B cell (primary cell): ENCODE measurements around the gene WDR54. TPM values are rescaled to one million over a fixed set of nuclear protein-coding genes. Genes with fewer than 3 reads are reported as not detected.
"Not testable (repeated sequence)": the region's sequence is repeated elsewhere in the genome, so short reads cannot be mapped to it uniquely, and the experiment has no call there.

Source experiments
- ATAC-seq: fragments of 200-7000 bp; cut with Tn5 transposase; one replicate; pipeline ENCODE4 v1.10.0; 2021; ENCODE audit warnings: low read depth, mild to moderate bottlenecking, moderate number of reproducible peaks, moderate library complexity
- CTCF ChIA-PET: fragments of 350-600 bp; sonication (Branson Sonifier 250); formaldehyde crosslinking; loops from one replicate; lab custom pipeline; 2021; ENCODE audit warnings: antibody characterized with exemption, inconsistent platforms; lab: Charles Lee
- POLR2A ChIA-PET: fragments of 350-600 bp; sonication (Branson Sonifier 250); formaldehyde crosslinking; loops from one replicate; lab custom pipeline; 2021; ENCODE audit warnings: antibody characterized with exemption; lab: Charles Lee
- DNase-seq: peaks from one replicate; pipeline ENCODE4 v3.0.0; 2013
- H2AFZ ChIP-seq: 2 replicates; pipeline ENCODE4 v1.6.1; 2012; ENCODE audit warnings: mild to moderate bottlenecking, low read depth, low read length; ENCODE audit not compliant: insufficient read depth, poor library complexity, severe bottlenecking
- H3K27ac ChIP-seq, 2 donors: 1 replicate in 1 of 2; 2 replicates in 1 of 2; pipeline ENCODE4 v1.5.1; 2012 to 2013; ENCODE audit warnings: low read length in 2 of 2, mild to moderate bottlenecking in 2 of 2, moderate library complexity in 1 of 2
- H3K27me3 ChIP-seq, 4 experiments: fragments of 200-600 bp in 1 of 4; sonication (generic) in 1 of 4; replicated peaks in 1 of 4; 1 replicate in 2 of 4; 2 replicates in 2 of 4; pipeline versions ENCODE4 v1.6.1 to v1.7.0; 2013 to 2016; ENCODE audit warnings: low read length in 3 of 4, mild to moderate bottlenecking in 2 of 4, mixed read lengths in 1 of 4, moderate library complexity in 1 of 4; ENCODE audit not compliant: insufficient read depth in 4 of 4, control insufficient read depth in 3 of 4; ENCODE audit errors: control extremely low read depth in 1 of 4
- H3K36me3 ChIP-seq, 2 experiments: replicated peaks in 1 of 2; 1 replicate in 1 of 2; 2 replicates in 1 of 2; pipeline versions ENCODE4 v1.6.1 to v1.7.1; 2013; ENCODE audit warnings: low read length in 1 of 2; ENCODE audit not compliant: insufficient read depth in 2 of 2, control insufficient read depth in 1 of 2; ENCODE audit errors: control extremely low read depth in 1 of 2, extremely low read depth in 1 of 2
- H3K4me1 ChIP-seq, 2 donors: fragments of 200-600 bp in 1 of 2; sonication (generic) in 1 of 2; 1 replicate in 1 of 2; 2 replicates in 1 of 2; pipeline versions ENCODE4 v1.5.1 to v1.6.1; 2013 to 2017; ENCODE audit warnings: low read length in 2 of 2; ENCODE audit not compliant: control insufficient read depth in 2 of 2, insufficient read depth in 2 of 2
- H3K4me2 ChIP-seq: replicated peaks from 2 replicates; pipeline ENCODE3; 2012; ENCODE audit warnings: mild to moderate bottlenecking, low read depth, low read length; ENCODE audit not compliant: poor library complexity, severe bottlenecking
- H3K4me3 ChIP-seq, 5 experiments: fragments of 200-600 bp in 1 of 5; sonication (generic) in 1 of 5; 1 replicate in 3 of 5; 2 replicates in 2 of 5; pipeline versions ENCODE4 v1.5.1 to v1.7.0; 2011 to 2016; ENCODE audit warnings: low read length in 4 of 5, mild to moderate bottlenecking in 4 of 5, low read depth in 2 of 5, control low read depth in 1 of 5, moderate library complexity in 1 of 5; ENCODE audit not compliant: insufficient read depth in 1 of 5; ENCODE audit errors: control extremely low read depth in 1 of 5, extremely low read depth in 1 of 5
- H3K79me2 ChIP-seq: fragments of 200-600 bp; sonication (generic); one replicate; pipeline ENCODE4 v1.6.0; 2016; ENCODE audit warnings: low read length; ENCODE audit not compliant: control insufficient read depth, insufficient read depth
- H3K9ac ChIP-seq: fragments of 200-600 bp; sonication (generic); 2 replicates; pipeline ENCODE4 v1.6.1; 2017; ENCODE audit warnings: mild to moderate bottlenecking, low read length, moderate library complexity
- H3K9me3 ChIP-seq, 3 donors: one replicate each; pipeline versions ENCODE4 v1.6.1 to v1.7.1; 2013; ENCODE audit warnings: low read length in 2 of 3; ENCODE audit not compliant: control insufficient read depth in 2 of 3, insufficient read depth in 1 of 3; ENCODE audit errors: control extremely low read depth in 1 of 3
- H4K20me1 ChIP-seq: 2 replicates; pipeline ENCODE4 v1.6.0; 2012; ENCODE audit warnings: mild to moderate bottlenecking, low read length; ENCODE audit not compliant: insufficient read depth, control insufficient read depth, poor library complexity, severe bottlenecking
- H3K27ac Mint-ChIP-seq: one replicate; pipeline ENCODE4 v1.8.0; 2021; ENCODE audit warnings: mixed read lengths
- H3K27me3 Mint-ChIP-seq: one replicate; pipeline ENCODE4 v1.8.0; 2021; ENCODE audit warnings: mixed read lengths
- H3K4me1 Mint-ChIP-seq: one replicate; pipeline ENCODE4 v1.8.0; 2021; ENCODE audit warnings: mixed read lengths
- H3K4me3 Mint-ChIP-seq: one replicate; pipeline ENCODE4 v1.8.0; 2021; ENCODE audit warnings: mixed read lengths
- H3K9me3 Mint-ChIP-seq: one replicate; pipeline ENCODE4 v1.8.0; 2022; ENCODE audit warnings: mixed read lengths; ENCODE audit not compliant: insufficient read depth
- EZH2 ChIP-seq: IDR thresholded peaks from 2 replicates; pipeline ENCODE4 v1.6.1; 2012; ENCODE audit warnings: borderline replicate concordance, low read depth, mild to moderate bottlenecking, moderate library complexity, low read length; ENCODE audit not compliant: insufficient read depth, poor library complexity, severe bottlenecking
- WGBS: methylation state at CpG from one replicate; pipeline ENCODE4 v1.1.5; 2013; ENCODE audit warnings: missing lambda C conversion rate; ENCODE audit not compliant: insufficient coverage; 5-methylcytosine and 5-hydroxymethylcytosine counted together
- intact Hi-C: fragments of 100-400 bp; cut with micrococcal nuclease; formaldehyde crosslinking; loops from one replicate; pipeline ENCODE4 v1.10.0; 2022
- polyA plus RNA-seq: library from polyadenylated mRNA; depleted of rRNA; stranded (reverse); fragments of >200 nt; gene quantifications from 2 replicates; pipeline ENCODE4 v1.2.3, GENCODE V29; 2012
- total RNA-seq, 2 donors: library from RNA; stranded (reverse); fragments of 120-200 nt in 1 of 2; gene quantifications; 1 replicate in 1 of 2; 2 replicates in 1 of 2; pipeline versions ENCODE4 v1.2.3 to v1.2.4, GENCODE V29; 2013 to 2022
- TF ChIP-seq, protein P1 (sequence below): fragments of 200-600 bp; IDR thresholded peaks from one replicate; pipeline ENCODE4 v1.8.0; 2022; ENCODE audit warnings: antibody characterized with exemption, mild to moderate bottlenecking

Gene WDR54
- total and polyA plus RNA-seq, 2 donors (not counting 1 experiment from before 2014, with no cell fraction given) = 42.2 to 52.8 TPM

DNA sequence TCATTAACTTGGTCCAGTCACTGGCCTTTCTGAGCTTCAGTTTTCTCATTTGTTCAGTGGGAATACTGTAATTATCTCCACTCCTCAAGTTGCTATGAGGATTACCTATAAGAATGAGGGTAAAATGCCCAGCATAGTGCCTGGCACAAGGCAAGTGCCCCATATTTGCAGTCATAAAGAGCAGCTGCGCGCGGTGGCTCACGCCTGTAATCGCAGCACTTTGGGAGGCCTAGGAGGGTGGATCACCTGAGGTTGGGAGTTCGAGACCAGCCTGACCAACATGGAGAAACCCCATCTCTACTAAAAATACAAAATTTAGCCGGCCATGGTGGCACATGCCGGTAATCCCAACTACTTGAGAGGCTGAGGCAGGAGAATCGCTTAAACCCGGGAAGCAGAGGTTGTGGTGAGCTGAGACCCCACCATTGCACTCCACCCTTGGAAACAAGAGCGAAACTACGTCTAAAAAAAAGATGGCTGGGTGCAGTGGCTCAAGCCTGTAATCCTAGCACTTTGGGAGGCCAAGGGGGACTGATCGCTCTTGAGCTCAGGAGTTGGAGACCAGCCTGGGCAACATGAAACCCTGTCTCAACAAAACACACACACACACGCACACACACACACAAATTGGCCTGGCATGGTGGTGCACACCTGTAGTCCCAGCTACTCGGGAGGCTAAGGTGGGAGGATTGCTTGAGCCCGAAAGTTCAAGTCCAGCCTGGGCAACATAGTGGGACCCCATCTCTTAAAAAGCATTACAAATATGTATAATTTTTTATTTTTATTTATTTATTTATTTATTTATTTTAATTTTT lies 21.2 kb downstream of the WDR54 start:
- WGBS = 96% methylated on average over 6 of the region's 16 CpGs
- H3K27ac ChIP-seq, H3K79me2 ChIP-seq, intact Hi-C loops, H4K20me1 ChIP-seq, H3K27ac Mint-ChIP-seq, H3K36me3 ChIP-seq, H3K9me3 ChIP-seq, H3K9me3 Mint-ChIP-seq, ATAC-seq, DNase-seq: not testable (repeated sequence)
- H3K4me1 ChIP-seq = peaks cover 29 to 36% of the 10 kb centered on the region in 2 donors
- peaks cover 0 to 43% (median 13%) of the 10 kb centered on the region in 4 experiments for H3K27me3 ChIP-seq
- CTCF ChIA-PET = interaction anchor here (1.0 to 1.8 kb wide), 3 partner anchors 12 to 58 kb away, joined by 3 to 4 read pairs (median 4); partner anchors contain the start of gene TTC31
- H3K4me3 ChIP-seq = peak overlapping the region in 1 of 5 experiments; percentile 60
- Mint-ChIP-seq H3K4me3 (peak overlapping the region; percentile 83), H3K4me1 (peaks cover 34% of the 10 kb centered on the region), H3K27me3 (peaks cover 19% of the 10 kb centered on the region)
- H3K4me2 ChIP-seq = peak overlapping the region; percentile 95
- H2AFZ ChIP-seq = peak overlapping the region; percentile 81
- H3K9ac ChIP-seq = peak overlapping the region; percentile 57
- POLR2A ChIA-PET = interaction anchor here (1.3 kb wide), 1 partner anchor 40 kb away, joined by 3 read pairs; the partner anchor contains the start of genes CCDC142 and TTC31

DNA sequence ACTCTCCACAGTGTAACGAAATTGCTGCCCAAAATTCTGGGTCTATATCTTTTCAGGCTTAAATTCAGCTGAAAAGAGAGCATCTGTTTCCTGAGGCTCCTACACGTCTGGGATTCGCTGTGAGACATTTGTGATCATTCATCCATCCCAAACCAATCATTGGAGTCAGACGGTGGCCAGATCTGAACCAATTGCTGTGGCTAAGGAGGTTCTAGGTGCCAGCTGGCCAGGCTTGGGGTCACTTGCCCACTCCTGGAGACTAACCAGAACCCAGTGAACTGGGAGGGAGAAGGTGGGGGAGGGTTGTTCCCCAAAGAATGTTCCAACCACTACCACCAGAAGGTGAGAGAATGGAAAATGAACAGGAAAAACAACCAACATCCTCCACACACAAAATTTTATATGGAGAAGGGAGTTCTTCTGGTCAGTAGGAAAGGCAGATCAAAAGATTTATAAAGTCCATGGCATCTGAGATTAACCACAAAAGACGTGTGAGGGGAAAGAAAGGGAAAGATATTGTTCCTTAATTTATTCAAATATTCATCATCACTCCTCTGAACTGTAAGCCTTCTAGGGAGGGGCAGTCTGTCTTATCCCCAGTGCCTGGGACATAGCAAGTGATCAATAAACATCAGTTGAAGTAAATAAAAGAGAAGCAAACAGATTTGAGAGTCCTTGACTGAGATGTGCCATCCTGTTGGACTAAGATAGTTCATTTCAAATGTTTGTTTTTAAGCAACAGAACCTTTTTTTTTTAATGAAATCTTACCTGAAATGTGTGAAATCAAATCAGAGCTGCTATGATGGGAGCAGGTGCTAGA lies 23.2 kb downstream of the WDR54 start:
- no peak overlapping the region for H3K4me3 Mint-ChIP-seq
- no peak for ATAC-seq
- H3K9me3 Mint-ChIP-seq = no peaks in the 10 kb centered on the region
- Histone ChIP-seq H2AFZ (no peak overlapping the region), H3K27me3 (peaks cover 0 to 41% (median 13%) of the 10 kb centered on the region in 4 experiments), H3K4me1 (peaks cover 25 to 29% of the 10 kb centered on the region in 2 donors), H3K4me3 (no peak overlapping the region), H3K79me2 (no peaks in the 10 kb centered on the region), H3K27ac (no peak overlapping the region), H3K9me3 (peaks cover 0 to 9% (median 0%) of the 10 kb centered on the region in 3 donors), H3K36me3 (no peaks in the 10 kb centered on the region), H3K4me2 (no peak overlapping the region), H4K20me1 (no peaks in the 10 kb centered on the region), H3K9ac (no peak overlapping the region)
- DNase-seq = no peak
- H3K27ac Mint-ChIP-seq = no peak overlapping the region
- CTCF ChIA-PET = no interaction called here
- H3K4me1 Mint-ChIP-seq = peaks cover 18% of the 10 kb centered on the region
- 10% methylated on average over 3 of the region's 5 CpGs for WGBS
- no peak for TF ChIP-seq EZH2
- TF ChIP-seq, protein P1, sequence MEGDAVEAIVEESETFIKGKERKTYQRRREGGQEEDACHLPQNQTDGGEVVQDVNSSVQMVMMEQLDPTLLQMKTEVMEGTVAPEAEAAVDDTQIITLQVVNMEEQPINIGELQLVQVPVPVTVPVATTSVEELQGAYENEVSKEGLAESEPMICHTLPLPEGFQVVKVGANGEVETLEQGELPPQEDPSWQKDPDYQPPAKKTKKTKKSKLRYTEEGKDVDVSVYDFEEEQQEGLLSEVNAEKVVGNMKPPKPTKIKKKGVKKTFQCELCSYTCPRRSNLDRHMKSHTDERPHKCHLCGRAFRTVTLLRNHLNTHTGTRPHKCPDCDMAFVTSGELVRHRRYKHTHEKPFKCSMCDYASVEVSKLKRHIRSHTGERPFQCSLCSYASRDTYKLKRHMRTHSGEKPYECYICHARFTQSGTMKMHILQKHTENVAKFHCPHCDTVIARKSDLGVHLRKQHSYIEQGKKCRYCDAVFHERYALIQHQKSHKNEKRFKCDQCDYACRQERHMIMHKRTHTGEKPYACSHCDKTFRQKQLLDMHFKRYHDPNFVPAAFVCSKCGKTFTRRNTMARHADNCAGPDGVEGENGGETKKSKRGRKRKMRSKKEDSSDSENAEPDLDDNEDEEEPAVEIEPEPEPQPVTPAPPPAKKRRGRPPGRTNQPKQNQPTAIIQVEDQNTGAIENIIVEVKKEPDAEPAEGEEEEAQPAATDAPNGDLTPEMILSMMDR = no peak
- intact Hi-C loops = no loop called here
- POLR2A ChIA-PET = interaction anchor here (1.3 kb wide), 1 partner anchor 10 kb away, joined by 3 read pairs; no protein-coding TSS in a partner anchor
- peaks cover 19% of the 10 kb centered on the region for H3K27me3 Mint-ChIP-seq
